Uterus (tissue), 2 donors: Measurements from ENCODE around the gene COL6A1.

Source experiments
- POLR2A ChIP-seq, 2 donors: fragments of 450-650 bp; IDR thresholded peaks; one replicate each; pipeline ENCODE4 v1.6.1; 2016; ENCODE audit warnings: antibody characterized with exemption in 2 of 2, mild to moderate bottlenecking in 1 of 2, moderate library complexity in 1 of 2
- TF ChIP-seq, protein P1 (sequence below), 4 experiments: fragments of 200-600 bp in 2 of 4; fragments of 450-650 bp in 2 of 4; sonication (generic) in 2 of 4; IDR thresholded peaks; one replicate each; pipeline ENCODE4 v1.5.1; 2016 to 2019; ENCODE audit warnings: antibody characterized with exemption in 4 of 4, mild to moderate bottlenecking in 2 of 4, moderate library complexity in 1 of 4

DNA sequence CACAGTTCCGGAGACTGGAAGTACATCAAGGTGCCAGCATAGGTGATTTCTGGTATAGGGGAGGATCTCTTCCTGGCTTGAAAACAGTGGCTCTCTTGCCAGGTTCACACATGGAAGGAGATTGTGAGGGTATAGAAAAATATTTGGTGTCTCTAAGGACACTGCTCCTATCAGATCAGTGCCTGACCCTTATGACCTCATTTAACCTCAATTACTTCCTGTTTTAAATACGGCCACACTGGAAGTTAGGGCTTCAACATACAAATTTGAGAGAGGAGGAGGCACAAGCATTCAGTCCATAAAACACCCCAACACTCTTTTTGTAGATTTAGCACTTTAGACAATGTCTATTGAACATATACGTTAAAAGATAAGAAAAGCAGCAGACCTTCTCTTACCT, 37.0 kb downstream of the COL6A1 start:
- TF ChIP-seq POLR2A (IDR thresholded peaks at IDR 0.05), result no peak
- TF ChIP-seq, protein P1, sequence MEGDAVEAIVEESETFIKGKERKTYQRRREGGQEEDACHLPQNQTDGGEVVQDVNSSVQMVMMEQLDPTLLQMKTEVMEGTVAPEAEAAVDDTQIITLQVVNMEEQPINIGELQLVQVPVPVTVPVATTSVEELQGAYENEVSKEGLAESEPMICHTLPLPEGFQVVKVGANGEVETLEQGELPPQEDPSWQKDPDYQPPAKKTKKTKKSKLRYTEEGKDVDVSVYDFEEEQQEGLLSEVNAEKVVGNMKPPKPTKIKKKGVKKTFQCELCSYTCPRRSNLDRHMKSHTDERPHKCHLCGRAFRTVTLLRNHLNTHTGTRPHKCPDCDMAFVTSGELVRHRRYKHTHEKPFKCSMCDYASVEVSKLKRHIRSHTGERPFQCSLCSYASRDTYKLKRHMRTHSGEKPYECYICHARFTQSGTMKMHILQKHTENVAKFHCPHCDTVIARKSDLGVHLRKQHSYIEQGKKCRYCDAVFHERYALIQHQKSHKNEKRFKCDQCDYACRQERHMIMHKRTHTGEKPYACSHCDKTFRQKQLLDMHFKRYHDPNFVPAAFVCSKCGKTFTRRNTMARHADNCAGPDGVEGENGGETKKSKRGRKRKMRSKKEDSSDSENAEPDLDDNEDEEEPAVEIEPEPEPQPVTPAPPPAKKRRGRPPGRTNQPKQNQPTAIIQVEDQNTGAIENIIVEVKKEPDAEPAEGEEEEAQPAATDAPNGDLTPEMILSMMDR (IDR thresholded peaks at IDR 0.05), result no peak
